Astrocyte (in vitro differentiated cells and primary cell): Measurements from ENCODE around the gene GAL3ST1.

Experiments
- EZH2 ChIP-seq: IDR thresholded peaks from 2 replicates; pipeline ENCODE4 v1.6.1; 2012; ENCODE audit warnings: mild to moderate bottlenecking, low read length, inconsistent platforms; ENCODE audit not compliant: insufficient read depth
- TF ChIP-seq, protein P1 (sequence below): IDR thresholded peaks from 2 replicates; pipeline ENCODE4 v1.5.1; 2011; ENCODE audit warnings: low read depth, mild to moderate bottlenecking, inconsistent platforms, low read length, moderate library complexity; ENCODE audit not compliant: insufficient read depth

DNA sequence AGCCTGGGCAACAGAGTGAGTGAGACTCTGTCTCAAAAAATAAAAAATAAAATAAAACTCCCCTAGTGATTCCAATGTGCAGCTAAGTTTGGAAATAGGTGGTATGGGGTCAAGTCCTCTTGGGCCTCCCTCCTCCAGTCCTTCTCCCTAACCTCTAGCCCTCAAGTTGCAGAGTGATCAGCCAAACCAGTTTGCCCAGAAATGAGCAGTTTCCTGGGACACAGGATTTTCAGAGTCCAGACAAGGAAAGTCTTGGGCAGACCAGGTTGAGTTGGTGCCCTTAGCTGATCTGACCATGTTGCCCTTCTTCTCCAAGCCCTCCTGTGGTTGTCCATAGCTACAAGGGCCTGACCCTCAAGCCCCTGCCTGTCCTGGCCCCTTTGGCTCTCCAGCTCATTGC lies 40.4 kb upstream of the GAL3ST1 start:
- TF ChIP-seq, protein P1, sequence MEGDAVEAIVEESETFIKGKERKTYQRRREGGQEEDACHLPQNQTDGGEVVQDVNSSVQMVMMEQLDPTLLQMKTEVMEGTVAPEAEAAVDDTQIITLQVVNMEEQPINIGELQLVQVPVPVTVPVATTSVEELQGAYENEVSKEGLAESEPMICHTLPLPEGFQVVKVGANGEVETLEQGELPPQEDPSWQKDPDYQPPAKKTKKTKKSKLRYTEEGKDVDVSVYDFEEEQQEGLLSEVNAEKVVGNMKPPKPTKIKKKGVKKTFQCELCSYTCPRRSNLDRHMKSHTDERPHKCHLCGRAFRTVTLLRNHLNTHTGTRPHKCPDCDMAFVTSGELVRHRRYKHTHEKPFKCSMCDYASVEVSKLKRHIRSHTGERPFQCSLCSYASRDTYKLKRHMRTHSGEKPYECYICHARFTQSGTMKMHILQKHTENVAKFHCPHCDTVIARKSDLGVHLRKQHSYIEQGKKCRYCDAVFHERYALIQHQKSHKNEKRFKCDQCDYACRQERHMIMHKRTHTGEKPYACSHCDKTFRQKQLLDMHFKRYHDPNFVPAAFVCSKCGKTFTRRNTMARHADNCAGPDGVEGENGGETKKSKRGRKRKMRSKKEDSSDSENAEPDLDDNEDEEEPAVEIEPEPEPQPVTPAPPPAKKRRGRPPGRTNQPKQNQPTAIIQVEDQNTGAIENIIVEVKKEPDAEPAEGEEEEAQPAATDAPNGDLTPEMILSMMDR, result no peak
- TF ChIP-seq EZH2, result no peak
